ENCODE data around the gene GRM8.

Gene GRM8

GRCh38 chr7:127150543-127150942 lies 102.2 kb downstream of the GRM8 start:
- DNase-seq (ENCODE audit: low read depth, low spot score): no peak

- no peak for DNase-seq (ENCODE audit: low read depth, low spot score)
Measured at GRCh38 chr7:127146746-127147536, 105.8 kb downstream of the GRM8 start.

GRCh38 chr7:127137146-127137545 lies 115.6 kb downstream of the GRM8 start:
- DNase-seq (ENCODE audit: low read depth, low spot score): no peak

GRCh38 chr7:127135871-127136485 lies 116.8 kb downstream of the GRM8 start:
- no peak for DNase-seq (ENCODE audit: low read depth, low spot score)

GRCh38 chr7:127123220-127123619 lies 129.5 kb downstream of the GRM8 start:
- DNase-seq (ENCODE audit: low read depth, low spot score): no peak

GRCh38 chr7:127119517-127119916 lies 133.2 kb downstream of the GRM8 start:
- no peak for DNase-seq (ENCODE audit: low read depth, low spot score)

GRCh38 chr7:127114742-127115265 lies 137.9 kb downstream of the GRM8 start:
- DNase-seq (ENCODE audit: low read depth, low spot score): no peak

GRCh38 chr7:127107601-127108007 lies 145.1 kb downstream of the GRM8 start:
- DNase-seq (ENCODE audit: low read depth, low spot score): peak; percentile 56

- DNase-seq (ENCODE audit: low read depth, low spot score): no peak
Measured at GRCh38 chr7:127093340-127093739, 159.4 kb downstream of the GRM8 start.

- no peak for DNase-seq (ENCODE audit: low read depth, low spot score)
Measured at GRCh38 chr7:127091620-127092019, 161.1 kb downstream of the GRM8 start.

- DNase-seq (ENCODE audit: low read depth, low spot score): no peak
Measured at GRCh38 chr7:127089146-127089545, 163.6 kb downstream of the GRM8 start.

GRCh38 chr7:127081539-127081938 lies 171.2 kb downstream of the GRM8 start:
- DNase-seq (ENCODE audit: low read depth, low spot score): no peak

GRCh38 chr7:127080576-127080975 lies 172.2 kb downstream of the GRM8 start:
- no peak for DNase-seq (ENCODE audit: low read depth, low spot score)

- DNase-seq (ENCODE audit: low read depth, low spot score): peak; percentile 1
Measured at GRCh38 chr7:127066974-127067373, 185.8 kb downstream of the GRM8 start.

- no peak for DNase-seq (ENCODE audit: low read depth, low spot score)
Measured at GRCh38 chr7:127059475-127059874, 193.3 kb downstream of the GRM8 start.

- no peak for DNase-seq (ENCODE audit: low read depth, low spot score)
Measured at GRCh38 chr7:127057918-127058317, 194.8 kb downstream of the GRM8 start.

GRCh38 chr7:127056202-127056601 lies 196.5 kb downstream of the GRM8 start:
- no peak for DNase-seq (ENCODE audit: low read depth, low spot score)

- DNase-seq (ENCODE audit: low read depth, low spot score): no peak
Measured at GRCh38 chr7:127047521-127047920, 205.2 kb downstream of the GRM8 start.

GRCh38 chr7:127041689-127042452 lies 210.9 kb downstream of the GRM8 start:
- DNase-seq (ENCODE audit: low read depth, low spot score): no peak

- no peak for DNase-seq (ENCODE audit: low read depth, low spot score)
Measured at GRCh38 chr7:127040042-127040441, 212.7 kb downstream of the GRM8 start.

GRCh38 chr7:127039541-127039940 lies 213.2 kb downstream of the GRM8 start:
- no peak for DNase-seq (ENCODE audit: low read depth, low spot score)

GRCh38 chr7:127035203-127035849 lies 217.4 kb downstream of the GRM8 start:
- no peak for DNase-seq (ENCODE audit: low read depth, low spot score)
